ENCODE measurements around the gene CAV3. TPM values are rescaled to one million over a fixed set of nuclear protein-coding genes. Genes with fewer than 3 reads are reported as not detected.

CAV3 gene
- total and polyA plus RNA-seq, 10 of the 15 experiments (the other 5 are each of a cell fraction or from before 2014, with no cell fraction given): not detected

DNA sequence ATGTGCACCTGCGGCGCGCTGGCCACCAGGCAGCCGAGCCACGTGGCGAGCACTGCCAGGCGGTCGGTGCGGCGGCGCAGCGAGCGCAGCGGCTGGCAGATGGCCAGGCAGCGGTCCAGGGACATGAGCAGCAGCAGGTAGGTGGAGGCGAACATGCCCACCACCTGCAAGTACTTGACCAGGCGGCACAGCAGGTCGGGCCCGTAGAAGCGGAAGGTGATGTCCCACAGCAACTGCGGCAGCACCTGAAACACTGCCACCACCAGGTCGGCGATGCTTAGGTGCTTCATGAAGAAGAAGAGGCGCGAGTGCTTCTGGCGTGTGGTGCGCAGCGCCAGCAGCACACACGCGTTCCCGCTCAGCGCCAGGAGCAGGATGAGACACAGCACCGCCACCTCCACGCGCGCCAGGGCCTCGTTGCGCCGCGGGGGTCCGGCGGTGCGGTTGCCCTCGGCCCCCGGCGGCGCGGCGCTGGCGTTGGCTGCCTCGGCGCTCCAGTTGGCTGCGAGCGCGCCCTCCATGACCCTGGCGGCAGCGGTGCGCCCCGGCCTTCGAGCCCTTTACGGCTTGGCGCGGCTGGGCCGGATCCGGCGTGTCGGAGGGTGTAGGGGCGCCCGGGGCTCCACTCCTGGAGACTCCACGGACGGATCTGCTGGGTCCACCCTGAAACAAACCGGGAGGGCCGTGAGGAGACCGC lies 34.2 kb downstream of the CAV3 start (continued):
- TF ChIP-seq, protein P1, sequence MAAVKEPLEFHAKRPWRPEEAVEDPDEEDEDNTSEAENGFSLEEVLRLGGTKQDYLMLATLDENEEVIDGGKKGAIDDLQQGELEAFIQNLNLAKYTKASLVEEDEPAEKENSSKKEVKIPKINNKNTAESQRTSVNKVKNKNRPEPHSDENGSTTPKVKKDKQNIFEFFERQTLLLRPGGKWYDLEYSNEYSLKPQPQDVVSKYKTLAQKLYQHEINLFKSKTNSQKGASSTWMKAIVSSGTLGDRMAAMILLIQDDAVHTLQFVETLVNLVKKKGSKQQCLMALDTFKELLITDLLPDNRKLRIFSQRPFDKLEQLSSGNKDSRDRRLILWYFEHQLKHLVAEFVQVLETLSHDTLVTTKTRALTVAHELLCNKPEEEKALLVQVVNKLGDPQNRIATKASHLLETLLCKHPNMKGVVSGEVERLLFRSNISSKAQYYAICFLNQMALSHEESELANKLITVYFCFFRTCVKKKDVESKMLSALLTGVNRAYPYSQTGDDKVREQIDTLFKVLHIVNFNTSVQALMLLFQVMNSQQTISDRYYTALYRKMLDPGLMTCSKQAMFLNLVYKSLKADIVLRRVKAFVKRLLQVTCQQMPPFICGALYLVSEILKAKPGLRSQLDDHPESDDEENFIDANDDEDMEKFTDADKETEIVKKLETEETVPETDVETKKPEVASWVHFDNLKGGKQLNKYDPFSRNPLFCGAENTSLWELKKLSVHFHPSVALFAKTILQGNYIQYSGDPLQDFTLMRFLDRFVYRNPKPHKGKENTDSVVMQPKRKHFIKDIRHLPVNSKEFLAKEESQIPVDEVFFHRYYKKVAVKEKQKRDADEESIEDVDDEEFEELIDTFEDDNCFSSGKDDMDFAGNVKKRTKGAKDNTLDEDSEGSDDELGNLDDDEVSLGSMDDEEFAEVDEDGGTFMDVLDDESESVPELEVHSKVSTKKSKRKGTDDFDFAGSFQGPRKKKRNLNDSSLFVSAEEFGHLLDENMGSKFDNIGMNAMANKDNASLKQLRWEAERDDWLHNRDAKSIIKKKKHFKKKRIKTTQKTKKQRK (IDR thresholded peaks at IDR 0.05; ENCODE audit: low read depth, low read length): no peak
- TF ChIP-seq JUNB (IDR thresholded peaks at IDR 0.05): no peak
- TF ChIP-seq YBX1 (IDR thresholded peaks at IDR 0.05): no peak
- TF ChIP-seq, protein P2, sequence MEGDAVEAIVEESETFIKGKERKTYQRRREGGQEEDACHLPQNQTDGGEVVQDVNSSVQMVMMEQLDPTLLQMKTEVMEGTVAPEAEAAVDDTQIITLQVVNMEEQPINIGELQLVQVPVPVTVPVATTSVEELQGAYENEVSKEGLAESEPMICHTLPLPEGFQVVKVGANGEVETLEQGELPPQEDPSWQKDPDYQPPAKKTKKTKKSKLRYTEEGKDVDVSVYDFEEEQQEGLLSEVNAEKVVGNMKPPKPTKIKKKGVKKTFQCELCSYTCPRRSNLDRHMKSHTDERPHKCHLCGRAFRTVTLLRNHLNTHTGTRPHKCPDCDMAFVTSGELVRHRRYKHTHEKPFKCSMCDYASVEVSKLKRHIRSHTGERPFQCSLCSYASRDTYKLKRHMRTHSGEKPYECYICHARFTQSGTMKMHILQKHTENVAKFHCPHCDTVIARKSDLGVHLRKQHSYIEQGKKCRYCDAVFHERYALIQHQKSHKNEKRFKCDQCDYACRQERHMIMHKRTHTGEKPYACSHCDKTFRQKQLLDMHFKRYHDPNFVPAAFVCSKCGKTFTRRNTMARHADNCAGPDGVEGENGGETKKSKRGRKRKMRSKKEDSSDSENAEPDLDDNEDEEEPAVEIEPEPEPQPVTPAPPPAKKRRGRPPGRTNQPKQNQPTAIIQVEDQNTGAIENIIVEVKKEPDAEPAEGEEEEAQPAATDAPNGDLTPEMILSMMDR (IDR thresholded peaks at IDR 0.05 in 2 of 3, conservative IDR thresholded peaks at IDR 0.05 in 1 of 3; ENCODE audit: control insufficient read depth in 2 of 3, extremely low read depth in 1 of 3, insufficient read depth in 1 of 3, low read depth in 3 of 3, low read length in 3 of 3): peak; percentile 43 to 51 (median 50); a peak in 5 of 6 replicates
- no peak for TF ChIP-seq FOXK2 (IDR thresholded peaks at IDR 0.05)
- TF ChIP-seq RCOR1 (conservative IDR thresholded peaks at IDR 0.05; ENCODE audit: low read depth, low read length): no peak
- no peak for TF ChIP-seq MYB (IDR thresholded peaks at IDR 0.05; ENCODE audit: borderline replicate concordance, low read depth, low read length)
- TF ChIP-seq ZBED1 (IDR thresholded peaks at IDR 0.05; ENCODE audit: borderline replicate concordance): no peak
- no peak for TF ChIP-seq IKZF2 (IDR thresholded peaks at IDR 0.05)
- TF ChIP-seq, protein P3, sequence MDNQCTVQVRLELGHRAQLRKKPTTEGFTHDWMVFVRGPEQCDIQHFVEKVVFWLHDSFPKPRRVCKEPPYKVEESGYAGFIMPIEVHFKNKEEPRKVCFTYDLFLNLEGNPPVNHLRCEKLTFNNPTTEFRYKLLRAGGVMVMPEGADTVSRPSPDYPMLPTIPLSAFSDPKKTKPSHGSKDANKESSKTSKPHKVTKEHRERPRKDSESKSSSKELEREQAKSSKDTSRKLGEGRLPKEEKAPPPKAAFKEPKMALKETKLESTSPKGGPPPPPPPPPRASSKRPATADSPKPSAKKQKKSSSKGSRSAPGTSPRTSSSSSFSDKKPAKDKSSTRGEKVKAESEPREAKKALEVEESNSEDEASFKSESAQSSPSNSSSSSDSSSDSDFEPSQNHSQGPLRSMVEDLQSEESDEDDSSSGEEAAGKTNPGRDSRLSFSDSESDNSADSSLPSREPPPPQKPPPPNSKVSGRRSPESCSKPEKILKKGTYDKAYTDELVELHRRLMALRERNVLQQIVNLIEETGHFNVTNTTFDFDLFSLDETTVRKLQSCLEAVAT (IDR thresholded peaks at IDR 0.05): no peak
- TF ChIP-seq, protein P4, sequence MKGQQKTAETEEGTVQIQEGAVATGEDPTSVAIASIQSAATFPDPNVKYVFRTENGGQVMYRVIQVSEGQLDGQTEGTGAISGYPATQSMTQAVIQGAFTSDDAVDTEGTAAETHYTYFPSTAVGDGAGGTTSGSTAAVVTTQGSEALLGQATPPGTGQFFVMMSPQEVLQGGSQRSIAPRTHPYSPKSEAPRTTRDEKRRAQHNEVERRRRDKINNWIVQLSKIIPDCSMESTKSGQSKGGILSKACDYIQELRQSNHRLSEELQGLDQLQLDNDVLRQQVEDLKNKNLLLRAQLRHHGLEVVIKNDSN (IDR thresholded peaks at IDR 0.05; ENCODE audit: borderline replicate concordance, extremely low read length, insufficient read depth, low read depth, low read length): no peak
- 0 out of 2 replicates have a peak, but pooled peaks have one; percentile 7 for TF ChIP-seq CHD2 (IDR thresholded peaks at IDR 0.05; ENCODE audit: borderline replicate concordance, low read depth, low read length)
- no peak for TF ChIP-seq SMC3 (IDR thresholded peaks at IDR 0.05; ENCODE audit: borderline replicate concordance, low read length)
- TF ChIP-seq STAT1 (conservative IDR thresholded peaks at IDR 0.05): 0 out of 2 replicates have a peak, but pooled peaks have one; percentile 23
- TF ChIP-seq NRF1 (conservative IDR thresholded peaks at IDR 0.05; ENCODE audit: low read depth, low read length): no peak
- TF ChIP-seq PAX8 (IDR thresholded peaks at IDR 0.05): no peak
- TF ChIP-seq RUNX3 (IDR thresholded peaks at IDR 0.05; ENCODE audit: low read length): no peak
- TF ChIP-seq KDM1A (IDR thresholded peaks at IDR 0.05; ENCODE audit: borderline replicate concordance): no peak
- TF ChIP-seq BACH1 (IDR thresholded peaks at IDR 0.05; ENCODE audit: borderline replicate concordance): no peak
- no peak for TF ChIP-seq RELA (IDR thresholded peaks at IDR 0.05; ENCODE audit: borderline replicate concordance, partially characterized antibody)
- no peak for TF ChIP-seq ETV6 (conservative IDR thresholded peaks at IDR 0.05 in 1 of 2, IDR thresholded peaks at IDR 0.05 in 1 of 2; ENCODE audit: borderline replicate concordance in 1 of 2, low read depth in 1 of 2)
- TF ChIP-seq BHLHE40 (IDR thresholded peaks at IDR 0.05; ENCODE audit: borderline replicate concordance in 1 of 2, low read depth in 2 of 2, low read length in 1 of 2): no peak; a peak in 1 of 4 replicates
- TF ChIP-seq PAX5 (IDR thresholded peaks at IDR 0.05; ENCODE audit: borderline replicate concordance, low read depth, low read length): no peak
- no peak for TF ChIP-seq RFX5 (IDR thresholded peaks at IDR 0.05; ENCODE audit: low read depth, low read length)
